ENCODE measurements around the gene EIF5.

DNA sequence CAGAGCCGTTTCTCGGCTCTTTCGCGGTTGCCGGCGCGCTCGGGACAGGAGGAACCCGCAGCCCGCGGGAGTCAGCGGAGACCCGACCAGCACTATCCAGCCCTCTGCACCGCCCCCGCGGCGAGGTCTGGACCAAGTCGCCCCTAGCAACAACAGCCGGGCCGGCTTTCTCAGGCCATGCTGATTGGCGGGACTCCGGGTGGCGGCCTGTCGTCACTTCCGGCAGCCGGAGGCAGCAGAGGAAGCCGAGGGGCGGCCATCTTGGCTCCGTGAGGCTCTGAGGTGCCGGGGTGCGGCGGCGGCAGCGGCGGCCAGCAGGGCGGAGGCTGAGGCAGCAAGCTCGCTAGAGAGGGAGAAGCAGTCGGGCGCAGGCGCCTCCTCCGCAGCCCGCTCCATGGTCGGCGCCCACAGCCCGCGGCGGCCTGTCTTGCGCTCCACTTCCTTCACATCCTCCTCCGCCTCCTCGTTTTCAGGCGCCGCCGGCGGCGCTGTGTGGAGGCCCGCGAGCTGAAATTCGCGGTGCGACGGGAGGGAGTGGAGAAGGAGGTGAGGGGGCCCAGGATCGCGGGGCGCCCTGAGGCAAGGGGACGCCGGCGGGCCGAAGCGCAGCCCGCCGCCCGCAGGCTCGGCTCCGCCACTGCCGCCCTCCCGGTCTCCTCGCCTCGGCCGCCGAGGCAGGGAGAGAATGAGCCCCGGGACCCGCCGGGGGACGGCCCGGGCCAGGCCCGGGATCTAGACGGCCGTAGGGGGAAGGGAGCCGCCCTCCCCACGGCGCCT lies 51.3 kb downstream of the EIF5 start, which contains the start of gene MARK3:
- no peak for TF ChIP-seq EP300 (IDR thresholded peaks at IDR 0.05)
- TF ChIP-seq, protein P1, sequence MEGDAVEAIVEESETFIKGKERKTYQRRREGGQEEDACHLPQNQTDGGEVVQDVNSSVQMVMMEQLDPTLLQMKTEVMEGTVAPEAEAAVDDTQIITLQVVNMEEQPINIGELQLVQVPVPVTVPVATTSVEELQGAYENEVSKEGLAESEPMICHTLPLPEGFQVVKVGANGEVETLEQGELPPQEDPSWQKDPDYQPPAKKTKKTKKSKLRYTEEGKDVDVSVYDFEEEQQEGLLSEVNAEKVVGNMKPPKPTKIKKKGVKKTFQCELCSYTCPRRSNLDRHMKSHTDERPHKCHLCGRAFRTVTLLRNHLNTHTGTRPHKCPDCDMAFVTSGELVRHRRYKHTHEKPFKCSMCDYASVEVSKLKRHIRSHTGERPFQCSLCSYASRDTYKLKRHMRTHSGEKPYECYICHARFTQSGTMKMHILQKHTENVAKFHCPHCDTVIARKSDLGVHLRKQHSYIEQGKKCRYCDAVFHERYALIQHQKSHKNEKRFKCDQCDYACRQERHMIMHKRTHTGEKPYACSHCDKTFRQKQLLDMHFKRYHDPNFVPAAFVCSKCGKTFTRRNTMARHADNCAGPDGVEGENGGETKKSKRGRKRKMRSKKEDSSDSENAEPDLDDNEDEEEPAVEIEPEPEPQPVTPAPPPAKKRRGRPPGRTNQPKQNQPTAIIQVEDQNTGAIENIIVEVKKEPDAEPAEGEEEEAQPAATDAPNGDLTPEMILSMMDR (IDR thresholded peaks at IDR 0.05) = peak in 2 of 3 experiments; percentile 21 to 47
